Stimulated activated CD4-positive, alpha-beta T cell treated with anti-CD3 and anti-CD28 coated beads, TNF-alpha, amount 100 ng/mL, for 1 hour (primary cell): ENCODE results near the gene CCM2L.
A peak's percentile ranks its signal among the peaks of the same experiment; 100 is the strongest.
"Not testable (repeated sequence)": the region's sequence is repeated elsewhere in the genome, so short reads cannot be mapped to it uniquely, and the experiment has no call there.

Experiments
- DNase-seq, 3 donors: peaks; one replicate each; pipeline ENCODE4 v3.0.0-alpha.2; 2020; ENCODE audit warnings: low read depth in 3 of 3, low spot score in 1 of 3

The CCM2L gene

DNA sequence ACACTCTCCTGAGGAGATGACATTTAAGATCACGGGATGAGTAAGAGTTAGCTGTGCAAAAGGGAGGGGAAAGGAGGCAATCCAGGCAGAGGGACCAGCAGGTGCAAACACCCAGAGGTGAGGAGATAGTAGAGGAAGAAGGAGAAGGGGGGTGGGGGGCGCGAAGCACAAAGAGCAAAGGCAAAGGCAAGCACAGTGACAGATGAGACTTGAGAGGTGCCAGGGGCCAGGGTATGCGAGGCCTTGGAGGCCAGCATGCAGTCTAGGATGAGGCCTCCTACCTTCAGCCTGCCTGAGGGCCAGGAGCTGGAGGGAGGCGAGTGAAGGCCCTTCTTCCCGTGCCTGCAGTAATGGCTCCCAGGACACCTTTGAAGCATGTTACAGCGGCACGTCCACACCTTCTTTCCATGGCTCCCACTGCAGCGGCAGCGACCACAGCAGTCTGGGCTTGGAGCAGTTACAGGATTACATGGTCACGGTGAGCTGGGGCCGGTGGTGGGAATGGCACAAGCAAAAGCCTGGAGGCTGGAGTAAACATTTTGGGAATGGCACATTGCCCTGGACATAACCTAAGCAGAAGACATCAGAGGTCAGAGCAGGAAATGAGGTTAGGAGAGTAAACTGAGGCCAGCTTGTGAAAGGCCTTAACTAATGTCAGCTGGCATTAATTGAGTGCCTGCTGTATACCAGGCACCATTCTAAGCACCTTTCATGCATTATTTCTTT, 18.6 kb downstream of the CCM2L start:
- no peak for DNase-seq

- DNase-seq: no peak
These were observed 19.3 kb downstream of the CCM2L start for GRCh38 chr20:32029561-32029960.

DNA sequence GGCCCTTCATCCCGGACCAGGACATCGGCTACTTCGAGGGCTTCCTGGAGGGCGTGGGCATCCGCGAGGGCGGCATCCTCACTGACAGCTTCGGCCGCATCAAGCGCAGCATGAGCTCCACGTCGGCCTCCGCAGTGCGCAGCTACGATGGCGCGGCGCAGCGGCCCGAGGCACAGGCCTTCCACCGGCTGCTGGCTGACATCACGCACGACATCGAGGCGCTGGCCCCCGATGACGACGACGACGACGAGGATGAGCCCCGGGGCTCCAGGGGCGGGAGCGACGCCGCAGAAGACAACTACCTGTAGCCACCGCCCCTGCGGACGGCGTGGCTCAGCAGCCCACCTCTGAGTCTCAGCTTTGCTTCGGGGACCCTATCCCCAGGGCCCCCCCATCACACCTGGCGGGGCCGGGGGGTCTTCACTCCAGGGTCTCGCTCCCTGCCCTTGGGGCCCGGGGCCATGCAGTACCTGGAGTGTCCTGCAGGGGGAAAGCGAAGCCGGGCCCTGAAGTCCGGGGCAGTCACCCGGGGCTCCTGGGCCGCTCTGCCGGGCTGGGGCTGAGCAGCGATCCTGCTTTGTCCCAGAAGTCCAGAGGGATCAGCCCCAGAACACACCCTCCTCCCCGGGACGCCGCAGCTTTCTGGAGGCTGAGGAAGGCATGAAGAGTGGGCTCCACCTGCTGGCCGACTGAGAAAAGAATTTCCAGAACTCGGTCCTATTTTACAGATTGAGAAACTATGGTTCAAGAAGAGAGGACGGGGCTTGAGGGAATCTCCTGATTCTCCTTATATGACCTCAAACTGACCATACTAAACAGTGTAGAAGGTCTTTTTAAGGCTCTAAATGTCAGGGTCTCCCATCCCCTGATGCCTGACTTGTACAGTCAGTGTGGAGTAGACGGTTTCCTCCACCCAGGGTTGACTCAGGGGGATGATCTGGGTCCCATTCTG, 21.0 kb downstream of the CCM2L start:
- DNase-seq: peak in 2 of 3 donors; percentile 18 to 49

DNA sequence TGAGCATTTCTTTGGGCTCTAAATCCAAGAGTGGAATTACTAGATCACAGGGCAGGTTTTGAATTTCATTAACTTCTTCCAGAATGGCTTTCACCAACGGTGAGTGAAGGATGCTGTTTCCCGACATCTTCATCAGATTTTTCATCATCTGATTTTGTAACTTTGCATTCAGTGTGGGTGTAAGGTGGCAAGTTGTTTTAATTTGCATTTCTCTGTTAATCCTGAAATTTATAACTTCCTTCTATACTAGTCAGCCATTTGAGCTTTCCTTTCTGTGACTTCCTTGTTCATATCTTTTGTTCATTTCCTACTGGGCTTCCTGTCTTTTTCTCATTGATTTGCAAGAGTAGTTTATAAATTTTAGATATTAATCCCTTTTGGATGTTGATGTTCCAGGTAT, 23.1 kb downstream of the CCM2L start:
- no peak for DNase-seq

GRCh38 chr20:32033721-32034120, 23.5 kb downstream of the CCM2L start:
- not testable (repeated sequence) for DNase-seq

GRCh38 chr20:32034581-32035425, 24.6 kb downstream of the CCM2L start:
- DNase-seq: no peak

- DNase-seq: no peak
These were observed 25.2 kb downstream of the CCM2L start for GRCh38 chr20:32035426-32035779.

- no peak for DNase-seq
These were observed 26.0 kb downstream of the CCM2L start for GRCh38 chr20:32036252-32036651.

DNA sequence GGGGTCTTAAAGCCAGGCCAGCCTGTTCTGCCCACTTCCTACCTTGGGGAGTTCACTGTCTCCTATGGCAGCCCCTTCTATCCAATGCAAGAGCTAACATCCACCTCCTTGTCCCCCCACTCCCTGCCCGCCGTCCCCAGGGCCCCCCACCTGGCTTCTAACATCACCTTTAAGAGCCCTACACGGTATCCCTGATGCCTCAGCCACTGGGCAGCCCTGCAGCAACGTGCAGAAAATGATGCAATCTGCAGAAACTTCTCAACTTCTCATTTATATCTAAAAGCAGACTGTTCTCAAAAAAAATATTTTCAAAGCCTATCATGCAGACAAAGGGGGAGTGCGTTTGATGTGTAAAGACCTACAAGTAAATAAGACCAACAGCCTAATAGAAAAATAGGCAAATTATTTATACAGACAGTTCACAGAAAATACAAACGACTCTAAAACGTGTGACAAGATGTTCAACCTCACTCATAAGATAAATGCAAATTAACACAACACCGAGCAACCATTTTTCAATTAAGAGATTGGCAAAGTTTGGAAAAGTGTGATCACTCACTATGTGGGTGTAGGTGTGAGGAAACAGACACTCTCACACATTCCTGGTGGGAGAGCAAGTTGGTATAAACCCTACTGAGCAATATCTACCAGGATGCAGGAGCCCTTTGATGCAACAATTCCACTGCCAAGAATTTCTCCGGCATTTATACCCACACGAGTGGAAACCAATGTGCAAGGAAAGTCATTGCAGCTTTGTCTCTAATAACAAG, 26.7 kb downstream of the CCM2L start:
- no peak for DNase-seq

- no peak for DNase-seq
These were observed 27.7 kb downstream of the CCM2L start for GRCh38 chr20:32037929-32038328.

DNA sequence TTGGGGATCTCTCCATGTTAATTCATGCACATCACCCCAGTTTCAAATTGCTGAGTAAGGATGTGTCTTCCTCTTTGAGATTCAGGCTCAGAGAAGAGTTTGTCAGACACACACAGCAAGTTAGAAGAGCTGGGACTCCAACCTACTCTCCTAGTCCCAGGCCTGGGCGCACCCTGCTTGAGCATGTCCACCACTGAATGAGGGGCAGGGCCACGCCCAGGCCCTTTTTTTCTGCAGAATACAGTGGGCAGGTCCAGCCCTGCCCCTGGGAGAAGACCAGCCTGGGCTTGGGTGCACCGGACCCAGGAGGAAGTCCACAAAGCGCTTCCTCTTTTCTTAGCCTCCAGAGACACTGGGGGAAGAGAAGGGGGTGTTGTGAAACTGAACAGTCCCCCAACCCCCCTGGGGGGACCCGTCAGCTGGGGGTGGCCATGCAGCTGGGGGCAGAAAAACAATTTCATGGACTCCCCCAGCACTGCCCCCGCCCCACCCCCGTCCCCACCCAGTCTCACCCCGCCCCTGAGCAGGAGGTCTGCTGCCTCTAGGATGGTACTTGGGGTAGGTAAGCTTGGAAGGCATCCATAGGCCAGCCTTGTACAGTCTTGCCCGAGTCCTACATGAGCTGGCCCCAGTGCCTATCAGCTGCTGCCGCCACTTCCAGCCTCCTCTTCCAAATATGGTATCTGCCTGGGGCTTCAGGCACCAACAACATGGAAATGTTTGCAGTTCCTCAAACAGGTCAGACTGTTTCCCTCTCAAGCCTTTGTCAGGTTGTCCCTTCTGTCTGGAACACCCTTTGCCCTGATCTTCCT, 30.1 kb downstream of the CCM2L start:
- no peak for DNase-seq

- DNase-seq: no peak
These were observed 35.8 kb downstream of the CCM2L start for GRCh38 chr20:32045999-32046398.

- DNase-seq: no peak
These were observed 40.1 kb downstream of the CCM2L start for GRCh38 chr20:32050324-32050841.

- DNase-seq: no peak
These were observed 40.8 kb downstream of the CCM2L start for GRCh38 chr20:32050851-32051556.

GRCh38 chr20:32051720-32052089, 41.5 kb downstream of the CCM2L start:
- no peak for DNase-seq

- DNase-seq: no peak
These were observed 42.0 kb downstream of the CCM2L start, which contains the start of gene HCK for GRCh38 chr20:32052090-32052777. Gene HCK (plus strand): TSS chr20:32052242.

GRCh38 chr20:32052778-32053362, 42.6 kb downstream of the CCM2L start:
- DNase-seq: no peak

GRCh38 chr20:32053648-32054047, 43.4 kb downstream of the CCM2L start:
- DNase-seq: no peak
